GM18517 (cell line): ENCODE measurements around the gene NF1.

Source experiments
- ATAC-seq: cut with Tn5 transposase; IDR thresholded peaks from one replicate; pipeline ENCODE4 v1.9.1; 2021; ENCODE audit warnings: mild to moderate bottlenecking, moderate library complexity; ENCODE audit not compliant: unreplicated experiment

NF1 gene

GRCh38 chr17:31397256-31397939, 302.6 kb downstream of the NF1 start:
- ATAC-seq = no peak

- ATAC-seq = no peak
Observed at GRCh38 chr17:31398381-31399311, 303.9 kb downstream of the NF1 start.

- ATAC-seq = no peak
Observed at GRCh38 chr17:31400481-31400950, 305.7 kb downstream of the NF1 start.

- no peak for ATAC-seq
Observed at GRCh38 chr17:31401456-31402254, 306.9 kb downstream of the NF1 start.

GRCh38 chr17:31404028-31404949, 309.5 kb downstream of the NF1 start:
- no peak for ATAC-seq

GRCh38 chr17:31405890-31406371, 311.2 kb downstream of the NF1 start:
- no peak for ATAC-seq

- ATAC-seq = no peak
Observed at GRCh38 chr17:31408586-31408985, 313.8 kb downstream of the NF1 start.

GRCh38 chr17:31411707-31412285, 317.0 kb downstream of the NF1 start:
- no peak for ATAC-seq

GRCh38 chr17:31412511-31412910, 317.7 kb downstream of the NF1 start:
- no peak for ATAC-seq

GRCh38 chr17:31413081-31413799, 318.5 kb downstream of the NF1 start:
- no peak for ATAC-seq

- ATAC-seq = no peak
Observed at GRCh38 chr17:31413874-31414549, 319.2 kb downstream of the NF1 start.

- no peak for ATAC-seq
Observed at GRCh38 chr17:31414550-31414918, 319.8 kb downstream of the NF1 start.

GRCh38 chr17:31415004-31415454, 320.3 kb downstream of the NF1 start:
- no peak for ATAC-seq

GRCh38 chr17:31415640-31416502, 321.1 kb downstream of the NF1 start:
- no peak for ATAC-seq

- ATAC-seq = no peak
Observed at GRCh38 chr17:31416503-31416923, 321.7 kb downstream of the NF1 start.

GRCh38 chr17:31417051-31417792, 322.4 kb downstream of the NF1 start:
- ATAC-seq = no peak
